Measurements from ENCODE around the gene TAF4. TPM values are rescaled to one million over a fixed set of nuclear protein-coding genes. Genes with fewer than 3 reads are reported as not detected.

The TAF4 gene
- total and polyA plus RNA-seq, 2 donors (not counting 3 experiments of a cell fraction or from before 2014, with no cell fraction given): 6.1 to 19.5 TPM

DNA sequence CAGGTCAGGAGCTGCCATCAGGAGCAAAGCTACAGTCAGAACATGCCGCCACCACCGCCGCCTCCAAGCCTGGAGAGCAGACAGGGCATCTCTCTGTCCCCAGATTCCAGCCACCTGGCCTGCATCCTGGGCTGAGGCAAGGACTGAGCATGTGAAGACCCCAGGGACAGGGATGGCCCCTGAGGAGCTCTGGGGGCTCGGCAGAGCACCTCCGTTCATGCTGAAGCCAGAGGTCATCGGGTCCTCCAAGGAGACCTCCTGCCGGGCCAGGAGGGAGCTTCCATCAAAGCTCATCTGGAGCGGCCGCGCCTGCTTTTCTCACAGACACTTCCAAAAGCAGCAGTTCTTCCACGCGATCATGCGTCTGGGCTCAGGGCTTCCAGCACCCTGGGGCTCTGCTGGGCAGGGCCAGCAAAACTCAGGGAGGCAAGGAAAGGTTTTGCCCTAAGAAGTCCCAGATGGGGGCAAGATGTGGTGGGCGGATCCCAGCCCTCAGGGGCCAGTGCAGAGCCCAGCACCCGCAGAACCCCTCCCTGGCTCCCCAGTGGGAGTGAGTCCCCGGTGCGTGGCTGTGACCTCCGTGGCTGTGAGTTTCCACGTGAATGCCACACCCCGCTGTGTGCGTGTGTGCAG, 138.4 kb downstream of the TAF4 start:
- dilution Hi-C loops (cut with MboI; ENCODE audit: extremely low pct_ligation_motif_present, low sequenced_read_pairs): no loop called here

More for the DNA sequence above, 138.4 kb downstream of the TAF4 start:
- no peaks in the 10 kb centered on the region for H3K9me3 ChIP-seq (replicated peaks; ENCODE audit: control insufficient read depth, insufficient read depth, low read length)
- TF ChIP-seq EZH2 (IDR thresholded peaks at IDR 0.05; ENCODE audit: borderline replicate concordance, low read depth, low read length, severe bottlenecking) (no peak), POLR2AphosphoS5 (IDR thresholded peaks at IDR 0.05; ENCODE audit: insufficient read depth, low read depth, low read length) (no peak), JUN (IDR thresholded peaks at IDR 0.05; ENCODE audit: borderline replicate concordance, insufficient read depth, insufficient read length, low read depth) (no peak), GATA2 (IDR thresholded peaks at IDR 0.05; ENCODE audit: insufficient read depth, insufficient read length, low read depth, low read length) (no peak), POLR2A (IDR thresholded peaks at IDR 0.05; ENCODE audit: low read depth, low read length) (no peak), FOS (IDR thresholded peaks at IDR 0.05; ENCODE audit: borderline replicate concordance, insufficient read depth, low read length) (no peak), MYC (IDR thresholded peaks at IDR 0.05; ENCODE audit: low read depth, low read length) (no peak)
- TF ChIP-seq, protein P1, sequence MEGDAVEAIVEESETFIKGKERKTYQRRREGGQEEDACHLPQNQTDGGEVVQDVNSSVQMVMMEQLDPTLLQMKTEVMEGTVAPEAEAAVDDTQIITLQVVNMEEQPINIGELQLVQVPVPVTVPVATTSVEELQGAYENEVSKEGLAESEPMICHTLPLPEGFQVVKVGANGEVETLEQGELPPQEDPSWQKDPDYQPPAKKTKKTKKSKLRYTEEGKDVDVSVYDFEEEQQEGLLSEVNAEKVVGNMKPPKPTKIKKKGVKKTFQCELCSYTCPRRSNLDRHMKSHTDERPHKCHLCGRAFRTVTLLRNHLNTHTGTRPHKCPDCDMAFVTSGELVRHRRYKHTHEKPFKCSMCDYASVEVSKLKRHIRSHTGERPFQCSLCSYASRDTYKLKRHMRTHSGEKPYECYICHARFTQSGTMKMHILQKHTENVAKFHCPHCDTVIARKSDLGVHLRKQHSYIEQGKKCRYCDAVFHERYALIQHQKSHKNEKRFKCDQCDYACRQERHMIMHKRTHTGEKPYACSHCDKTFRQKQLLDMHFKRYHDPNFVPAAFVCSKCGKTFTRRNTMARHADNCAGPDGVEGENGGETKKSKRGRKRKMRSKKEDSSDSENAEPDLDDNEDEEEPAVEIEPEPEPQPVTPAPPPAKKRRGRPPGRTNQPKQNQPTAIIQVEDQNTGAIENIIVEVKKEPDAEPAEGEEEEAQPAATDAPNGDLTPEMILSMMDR (IDR thresholded peaks at IDR 0.05; ENCODE audit: extremely low read depth in 1 of 2, insufficient read depth in 1 of 2, low read depth in 1 of 2, low read length in 2 of 2): no peak
- TF ChIP-seq, protein P2, sequence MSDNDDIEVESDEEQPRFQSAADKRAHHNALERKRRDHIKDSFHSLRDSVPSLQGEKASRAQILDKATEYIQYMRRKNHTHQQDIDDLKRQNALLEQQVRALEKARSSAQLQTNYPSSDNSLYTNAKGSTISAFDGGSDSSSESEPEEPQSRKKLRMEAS (IDR thresholded peaks at IDR 0.05; ENCODE audit: insufficient read depth, insufficient read length): no peak
- no peak overlapping the region for H2AFZ ChIP-seq (ENCODE audit: low read depth, low read length)
- no peak overlapping the region for H3K27ac ChIP-seq (ENCODE audit: insufficient read depth, low read depth, low read length)
- CTCF ChIA-PET: no interaction called here
- DNase-seq (ENCODE audit: low read depth, low spot score) (no peak), FAIRE-seq (no peak)
- intact Hi-C loops (cut with micrococcal nuclease): no loop called here
- H3K27me3 ChIP-seq (ENCODE audit: control insufficient read depth in 2 of 2, insufficient read depth in 2 of 2, low read length in 2 of 2): no peaks in the 10 kb centered on the region
- no TSS peak for BruUV-seq (replicated peaks)
- no peaks in the 10 kb centered on the region for H3K9me1 ChIP-seq (replicated peaks; ENCODE audit: control insufficient read depth, extremely low read depth, insufficient read depth, low read length)
- H3K4me1 ChIP-seq (ENCODE audit: control insufficient read depth, extremely low read depth, insufficient read depth, low read length): no peaks in the 10 kb centered on the region
- H3K9ac ChIP-seq (replicated peaks; ENCODE audit: extremely low read depth, insufficient read depth, low read length): no peak overlapping the region
- H3K4me2 ChIP-seq (ENCODE audit: insufficient read depth, low read length): no peak overlapping the region
- H3K79me2 ChIP-seq (ENCODE audit: control insufficient read depth, insufficient read depth, low read length): no peaks in the 10 kb centered on the region
- H3K4me3 ChIP-seq (replicated peaks in 1 of 3; ENCODE audit: insufficient read depth in 1 of 3, low read depth in 1 of 3, low read length in 3 of 3): no peak overlapping the region
- POLR2A ChIA-PET: no interaction called here
- no peaks in the 10 kb centered on the region for H3K36me3 ChIP-seq (ENCODE audit: control insufficient read depth in 2 of 2, extremely low read depth in 1 of 2, insufficient read depth in 2 of 2, low read length in 2 of 2)
- no peaks in the 10 kb centered on the region for H4K20me1 ChIP-seq (replicated peaks; ENCODE audit: control insufficient read depth, extremely low read depth, insufficient read depth, low read length)

Data from endothelial cell of umbilical vein (primary cell).